PC-3 (cell line): ENCODE results near the gene SHROOM3. TPM values are rescaled to one million over a fixed set of nuclear protein-coding genes. Genes with fewer than 3 reads are reported as not detected.

Experiments
- ATAC-seq: fragments of 200-7000 bp; cut with Tn5 transposase; 2 replicates; pipeline ENCODE4 v1.9.1; 2020; ENCODE audit warnings: mild to moderate bottlenecking, moderate library complexity
- BruUV-seq: library from RNA; stranded (reverse); fragments of 400-500 nt; replicated peaks from 2 replicates; lab custom pipeline; 2021; lab: Mats Ljungman, UMichigan
- CTCF ChIA-PET: fragments of 300-600 bp; sonication (Branson Sonifier 250); formaldehyde crosslinking; loops from one replicate; lab custom pipeline; 2022; ENCODE audit warnings: antibody characterized with exemption; lab: Charles Lee
- POLR2A ChIA-PET: fragments of 300-600 bp; sonication (Branson Sonifier 250); formaldehyde crosslinking; loops from one replicate; lab custom pipeline; 2022; ENCODE audit warnings: antibody characterized with exemption; ENCODE audit not compliant: unreplicated experiment; lab: Charles Lee
- DNase-seq: peaks from one replicate; pipeline ENCODE4 v3.0.0-alpha.2; 2015
- H2AFZ ChIP-seq: fragments of 300-600 bp; sonication (generic); 2 replicates; pipeline ENCODE4 v1.6.0; 2016; ENCODE audit warnings: antibody characterized with exemption, low read length
- H3F3A ChIP-seq: fragments of 300-600 bp; sonication (generic); one replicate; pipeline ENCODE4 v1.6.0; 2017; ENCODE audit warnings: antibody characterized with exemption, low read length, control low read depth, mild to moderate bottlenecking; ENCODE audit not compliant: unreplicated experiment
- H3K27ac ChIP-seq: fragments of 300-600 bp; sonication (generic); 2 replicates; pipeline ENCODE4 v1.5.1; 2016; ENCODE audit warnings: mild to moderate bottlenecking, low read length
- H3K27me3 ChIP-seq: fragments of 300-600 bp; sonication (generic); 2 replicates; pipeline ENCODE4 v1.6.1; 2016; ENCODE audit warnings: low read length, mixed read lengths
- H3K36me3 ChIP-seq: fragments of 300-600 bp; sonication (generic); 2 replicates; pipeline ENCODE4 v1.6.1; 2016; ENCODE audit warnings: low read depth, mixed run types, low read length, mixed read lengths
- H3K4me1 ChIP-seq: fragments of 300-600 bp; sonication (generic); 2 replicates; pipeline ENCODE4 v1.5.1; 2016; ENCODE audit warnings: low read length; ENCODE audit not compliant: insufficient read depth
- H3K4me2 ChIP-seq: fragments of 300-600 bp; sonication (generic); 2 replicates; pipeline ENCODE4 v1.6.0; 2016; ENCODE audit warnings: low read length
- H3K4me3 ChIP-seq: fragments of 300-600 bp; sonication (generic); 2 replicates; pipeline ENCODE4 v1.5.1; 2016; ENCODE audit warnings: mild to moderate bottlenecking, low read length, mixed read lengths
- H3K79me2 ChIP-seq: fragments of 300-600 bp; sonication (generic); 2 replicates; pipeline ENCODE4 v1.6.1; 2017; ENCODE audit warnings: low read length, mixed read lengths
- H3K9ac ChIP-seq: fragments of 300-600 bp; sonication (generic); 2 replicates; pipeline ENCODE4 v1.6.0; 2016; ENCODE audit warnings: mild to moderate bottlenecking, low read length
- H3K9me2 ChIP-seq: fragments of 300-600 bp; sonication (generic); replicated peaks from 2 replicates; pipeline ENCODE4 v1.6.1; 2016; ENCODE audit warnings: mixed run types, low read length, mixed read lengths
- H3K9me3 ChIP-seq: fragments of 300-600 bp; sonication (generic); 2 replicates; pipeline ENCODE4 v1.6.1; 2016; ENCODE audit warnings: low read length, mixed read lengths
- H4K20me1 ChIP-seq: fragments of 300-600 bp; sonication (generic); 2 replicates; pipeline ENCODE4 v1.6.1; 2016; ENCODE audit warnings: low read length, mixed read lengths
- EZH2 ChIP-seq: fragments of 300-600 bp; sonication (generic); IDR thresholded peaks from one replicate; pipeline ENCODE4 v1.6.1; 2017; ENCODE audit warnings: antibody characterized with exemption, mild to moderate bottlenecking, low read length; ENCODE audit not compliant: unreplicated experiment
- EZH2phosphoT487 ChIP-seq: fragments of 300-600 bp; sonication (generic); IDR thresholded peaks from 2 replicates; pipeline ENCODE4 v1.6.1; 2018; ENCODE audit warnings: mild to moderate bottlenecking, antibody characterized with exemption, low read length, borderline replicate concordance
- intact Hi-C: fragments of 100-400 bp; cut with micrococcal nuclease; formaldehyde crosslinking; loops from 2 replicates; pipeline ENCODE4 v1.9.0; 2023
- total RNA-seq: library from RNA; depleted of rRNA; stranded (reverse); fragments of >200 nt; gene quantifications from 2 replicates; pipeline ENCODE4 v1.2.3, GENCODE V29; 2014
- TF ChIP-seq, protein P1 (sequence below): fragments of 300-600 bp; sonication (generic); conservative IDR thresholded peaks from 2 replicates; pipeline ENCODE4 v1.5.1; 2017; ENCODE audit warnings: antibody characterized with exemption, low read depth, mild to moderate bottlenecking, low read length

The SHROOM3 gene
- total RNA-seq, 1 experiment from 2014 or later: 27.8 TPM

DNA sequence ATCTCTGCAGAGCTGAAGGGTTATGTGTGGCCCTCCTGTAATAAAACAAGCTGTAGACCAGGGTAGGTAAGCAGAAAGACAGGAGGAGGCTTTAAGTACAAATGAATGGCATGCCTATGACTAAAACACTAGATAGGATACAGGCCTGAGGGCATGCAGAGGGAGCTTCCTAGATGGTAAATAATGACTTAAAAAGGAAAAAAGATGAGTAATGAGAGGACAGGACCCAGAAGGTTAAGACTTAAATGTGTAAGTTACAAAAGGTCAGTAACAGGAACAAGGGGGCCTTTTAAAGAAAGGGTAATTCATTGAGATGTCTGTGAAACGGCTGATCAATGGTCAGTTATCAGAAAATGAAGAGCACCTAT is 268.1 kb downstream of the SHROOM3 start:
- ChIA-PET POLR2A (interaction anchor here (1.1 to 1.2 kb wide), 2 partner anchors 38 to 132 kb away, joined by 4 to 5 read pairs; no protein-coding TSS in a partner anchor), CTCF (interaction anchor here (0.8 kb wide), 1 partner anchor 16 kb away, joined by 3 read pairs; no protein-coding TSS in a partner anchor)
- no peaks in the 10 kb centered on the region for H3K9me2 ChIP-seq
- peak overlapping the region; percentile 62 for H3K9ac ChIP-seq
- H3K4me1 ChIP-seq: peaks cover 61% of the 10 kb centered on the region
- H3K9me3 ChIP-seq: no peaks in the 10 kb centered on the region
- H4K20me1 ChIP-seq: no peaks in the 10 kb centered on the region
- no peak overlapping the region for H2AFZ ChIP-seq
- H3K27ac ChIP-seq: peak overlapping the region; percentile 99
- ATAC-seq (peak; percentile 74), DNase-seq (peak; percentile 85)
- H3K4me3 ChIP-seq: peak overlapping the region; percentile 44; the same call in 1 of the 2 replicates
- H3K4me2 ChIP-seq: peak overlapping the region; percentile 85
- H3K79me2 ChIP-seq: peaks cover 74% of the 10 kb centered on the region
- no peak for TF ChIP-seq EZH2phosphoT487
- TF ChIP-seq, protein P1, sequence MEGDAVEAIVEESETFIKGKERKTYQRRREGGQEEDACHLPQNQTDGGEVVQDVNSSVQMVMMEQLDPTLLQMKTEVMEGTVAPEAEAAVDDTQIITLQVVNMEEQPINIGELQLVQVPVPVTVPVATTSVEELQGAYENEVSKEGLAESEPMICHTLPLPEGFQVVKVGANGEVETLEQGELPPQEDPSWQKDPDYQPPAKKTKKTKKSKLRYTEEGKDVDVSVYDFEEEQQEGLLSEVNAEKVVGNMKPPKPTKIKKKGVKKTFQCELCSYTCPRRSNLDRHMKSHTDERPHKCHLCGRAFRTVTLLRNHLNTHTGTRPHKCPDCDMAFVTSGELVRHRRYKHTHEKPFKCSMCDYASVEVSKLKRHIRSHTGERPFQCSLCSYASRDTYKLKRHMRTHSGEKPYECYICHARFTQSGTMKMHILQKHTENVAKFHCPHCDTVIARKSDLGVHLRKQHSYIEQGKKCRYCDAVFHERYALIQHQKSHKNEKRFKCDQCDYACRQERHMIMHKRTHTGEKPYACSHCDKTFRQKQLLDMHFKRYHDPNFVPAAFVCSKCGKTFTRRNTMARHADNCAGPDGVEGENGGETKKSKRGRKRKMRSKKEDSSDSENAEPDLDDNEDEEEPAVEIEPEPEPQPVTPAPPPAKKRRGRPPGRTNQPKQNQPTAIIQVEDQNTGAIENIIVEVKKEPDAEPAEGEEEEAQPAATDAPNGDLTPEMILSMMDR: no peak
- no peak for TF ChIP-seq EZH2
- peaks cover 11% of the 10 kb centered on the region for H3F3A ChIP-seq
- no peaks in the 10 kb centered on the region for H3K27me3 ChIP-seq
- H3K36me3 ChIP-seq: peaks cover 6% of the 10 kb centered on the region
- BruUV-seq: no TSS peak
- intact Hi-C loops: loop anchor here (1.0 to 5.0 kb wide), 2 partner anchors 13 to 81 kb away; no protein-coding TSS in a partner anchor

DNA sequence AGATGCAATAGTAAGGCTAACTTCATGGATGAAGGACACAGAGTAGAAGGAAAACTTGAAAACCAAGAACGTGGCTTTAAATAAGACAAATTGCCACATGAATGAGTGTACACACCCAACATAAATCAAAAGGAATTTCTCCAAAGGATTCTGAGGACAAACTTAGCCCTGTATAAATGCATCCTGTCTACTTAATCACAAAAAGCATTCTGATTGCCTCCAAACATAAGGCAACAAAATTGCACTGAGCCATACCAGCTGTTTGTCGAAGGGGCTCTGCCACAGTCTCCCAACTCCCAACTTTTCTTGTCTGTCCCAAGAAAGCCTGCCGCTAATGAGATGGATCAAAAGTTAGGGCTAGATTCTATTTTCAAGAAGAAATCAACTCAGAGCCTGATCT is 268.6 kb downstream of the SHROOM3 start:
- ATAC-seq (peak; percentile 25), DNase-seq (peak; percentile 40)
- POLR2A ChIA-PET: interaction anchor here (1.1 to 1.2 kb wide), 2 partner anchors 38 to 133 kb away, joined by 4 to 5 read pairs; no protein-coding TSS in a partner anchor
- intact Hi-C loops: loop anchor here (1.0 to 5.0 kb wide), 5 partner anchors 13 to 153 kb away; no protein-coding TSS in a partner anchor
- Histone ChIP-seq H3K9me2 (no peaks in the 10 kb centered on the region), H3F3A (peaks cover 11% of the 10 kb centered on the region), H2AFZ (no peak overlapping the region), H3K9me3 (no peaks in the 10 kb centered on the region), H3K9ac (peak overlapping the region; percentile 62), H3K4me1 (peaks cover 61% of the 10 kb centered on the region), H3K4me2 (peak overlapping the region; percentile 85), H3K79me2 (peaks cover 74% of the 10 kb centered on the region), H4K20me1 (no peaks in the 10 kb centered on the region), H3K4me3 (peak overlapping the region; percentile 44; the same call in 1 of the 2 replicates), H3K27me3 (no peaks in the 10 kb centered on the region), H3K36me3 (peaks cover 6% of the 10 kb centered on the region), H3K27ac (peak overlapping the region; percentile 99)
- no TSS peak for BruUV-seq
- no peak for TF ChIP-seq EZH2
- TF ChIP-seq EZH2phosphoT487: no peak
- TF ChIP-seq, protein P1: no peak
- CTCF ChIA-PET: interaction anchor here (0.6 to 0.8 kb wide), 2 partner anchors 15 to 153 kb away, joined by 3 read pairs; no protein-coding TSS in a partner anchor
